OCI-LY1 (cell line): Measurements from ENCODE around the gene TTYH3.

Experiments
- CTCF ChIP-seq: fragments of 200-600 bp; sonication (generic), shearing (Covaris generic); IDR thresholded peaks from 2 replicates; pipeline ENCODE4 v1.5.1; 2017; ENCODE audit warnings: mild to moderate bottlenecking, antibody characterized with exemption, low read length, moderate library complexity, mixed read lengths
- EZH2 ChIP-seq: fragments of 200-600 bp; sonication (generic), shearing (Covaris generic); IDR thresholded peaks from 2 replicates; pipeline ENCODE4 v1.8.0; 2017; ENCODE audit warnings: borderline replicate concordance, mixed run types, mild to moderate bottlenecking, antibody characterized with exemption, low read length, moderate library complexity, mixed read lengths

- TF ChIP-seq CTCF, result no peak
- no peak for TF ChIP-seq EZH2
These were observed 20.4 kb upstream of the TTYH3 start for GRCh38 chr7:2611401-2611800.
